GM12878 (cell line): ENCODE results near the gene DEGS2. TPM values are rescaled to one million over a fixed set of nuclear protein-coding genes. Genes with fewer than 3 reads are reported as not detected.

Experiments
- ATAC-seq: fragments of 200-7000 bp; cut with Tn5 transposase; 3 replicates; pipeline ENCODE4 v1.9.1; 2020; ENCODE audit warnings: mild to moderate bottlenecking, moderate library complexity
- BruUV-seq: library from RNA; stranded (reverse); fragments of 400-500 nt; replicated peaks from 2 replicates; lab custom pipeline; 2021; lab: Mats Ljungman, UMichigan
- CTCF ChIA-PET: fragments of 300-600 bp; sonication (Branson Sonifier 250); formaldehyde crosslinking; extraction: SDS; loops from one replicate; lab custom pipeline; 2021; ENCODE audit warnings: inconsistent platforms; lab: Yijun Ruan, JAX
- POLR2A ChIA-PET: fragments of 350-600 bp; formaldehyde crosslinking; extraction: SDS; loops from one replicate; lab custom pipeline; 2021; ENCODE audit warnings: inconsistent platforms; lab: Charles Lee
- RAD21 ChIA-PET: fragments of 300-600 bp; sonication (Branson Sonifier 250); formaldehyde crosslinking; loops from one replicate; lab custom pipeline; 2023; ENCODE audit warnings: antibody characterized with exemption; ENCODE audit not compliant: unreplicated experiment; lab: Charles Lee
- SMC1A ChIA-PET: fragments of 300-600 bp; sonication (Branson Sonifier 250); formaldehyde crosslinking; loops from one replicate; lab custom pipeline; 2023; ENCODE audit not compliant: unreplicated experiment, uncharacterized antibody; lab: Charles Lee
- DNase-seq: peaks from one replicate; pipeline ENCODE4 v3.0.0-alpha.2; 2011; ENCODE audit warnings: low read depth, low spot score
- FAIRE-seq: peaks from 3 replicates; lab custom pipeline; 2011; peaks lifted over from hg19 to GRCh38; lab: Jason Lieb, UNC
- H2AFZ ChIP-seq: 2 replicates; pipeline ENCODE4 v1.6.0; 2011; ENCODE audit warnings: low read depth, low read length, control low read depth; ENCODE audit not compliant: control insufficient read depth
- H3K27ac ChIP-seq: 2 replicates; pipeline ENCODE4 v1.5.1; 2011; ENCODE audit warnings: control low read depth; ENCODE audit not compliant: control insufficient read depth, insufficient read depth
- H3K27me3 ChIP-seq, 2 experiments: replicated peaks in 1 of 2; 2 replicates each; pipeline versions ENCODE4 v1.6.0 to v1.6.1; 2011; ENCODE audit warnings: low read length in 1 of 2; ENCODE audit not compliant: control insufficient read depth in 2 of 2, insufficient read depth in 2 of 2
- H3K36me3 ChIP-seq, 2 experiments: 2 replicates each; pipeline ENCODE4 v1.5.1; 2011; ENCODE audit warnings: low read length in 1 of 2; ENCODE audit not compliant: control insufficient read depth in 2 of 2, insufficient read depth in 2 of 2
- H3K4me1 ChIP-seq: 2 replicates; pipeline ENCODE4 v1.6.1; 2011; ENCODE audit warnings: mild to moderate bottlenecking, low read length, moderate library complexity, mixed read lengths; ENCODE audit not compliant: control insufficient read depth, insufficient read depth
- H3K4me2 ChIP-seq: 2 replicates; pipeline ENCODE4 v1.6.0; 2011; ENCODE audit warnings: control low read depth; ENCODE audit not compliant: control insufficient read depth, insufficient read depth
- H3K4me3 ChIP-seq: fragments of 200-600 bp; sonication (generic); 2 replicates; pipeline ENCODE4 v1.5.1; 2016
- H3K79me2 ChIP-seq: 2 replicates; pipeline ENCODE4 v1.6.0; 2011; ENCODE audit warnings: low read length; ENCODE audit not compliant: control insufficient read depth, insufficient read depth
- H3K9ac ChIP-seq: 2 replicates; pipeline ENCODE4 v1.8.0; 2011; ENCODE audit warnings: low read length, control low read depth, mixed read lengths; ENCODE audit not compliant: control insufficient read depth, insufficient read depth
- H3K9me3 ChIP-seq: replicated peaks from 3 replicates; pipeline ENCODE4 v1.5.1; 2011; ENCODE audit warnings: mild to moderate bottlenecking, low read length; ENCODE audit not compliant: control insufficient read depth, insufficient read depth
- H4K20me1 ChIP-seq: 2 replicates; pipeline ENCODE4 v1.6.0; 2011; ENCODE audit not compliant: control insufficient read depth, insufficient read depth
- POLR2A ChIP-seq: IDR thresholded peaks from 2 replicates; pipeline ENCODE4 v1.6.1; 2011; ENCODE audit warnings: low read depth, mild to moderate bottlenecking, low read length
- SREBF1 ChIP-seq: IDR thresholded peaks from 2 replicates; pipeline ENCODE4 v1.6.1; 2012; ENCODE audit warnings: mild to moderate bottlenecking, low read length
- TCF7 ChIP-seq: IDR thresholded peaks from 2 replicates; pipeline ENCODE4 v1.6.1; 2014; ENCODE audit warnings: antibody characterized with exemption, borderline replicate concordance
- WGBS: methylation state at CpG from one replicate; pipeline ENCODE4 v1.1.6; 2016; ENCODE audit warnings: low lambda C conversion rate; ENCODE audit not compliant: insufficient replicate concordance, insufficient coverage; ENCODE audit errors: missing lambda C conversion rate; 5-methylcytosine and 5-hydroxymethylcytosine counted together
- in situ Hi-C: fragments of 300-500 bp; cut with MboI; formaldehyde crosslinking; loops from 9 replicates; pipeline ENCODE4 v1.14.3; 2018; ENCODE audit warnings: mixed read lengths
- intact Hi-C: fragments of 100-400 bp; cut with micrococcal nuclease; formaldehyde crosslinking; loops from one replicate; pipeline ENCODE4 v1.14.2; 2022; ENCODE audit not compliant: unreplicated experiment
- polyA plus RNA-seq, 11 experiments: library from polyadenylated mRNA; depleted of rRNA in 4 of 11; unstranded in 6 of 11; stranded (reverse) in 5 of 11; fragments of >200 nt; fragmentation: Nextera tagmentation in 4 of 11; fragmentation: Illumina TruSeq in 1 of 11; extraction: Ambion mirVana in 4 of 11; extraction: Trizol in 1 of 11; gene quantifications; 1 replicate in 1 of 11; 2 replicates in 10 of 11; pipeline versions ENCODE4 v1.2.1 to v1.2.3, GENCODE V29; 2011 to 2016; ENCODE audit warnings: inconsistent platforms in 2 of 11, missing spikeins in 2 of 11, low read depth in 1 of 11
- total RNA-seq, 4 experiments: library from RNA; depleted of rRNA in 3 of 4; stranded (reverse); fragments of >200 nt in 3 of 4; fragmentation: Illumina TruSeq in 1 of 4; extraction: Trizol in 1 of 4; gene quantifications; 2 replicates each; pipeline versions ENCODE4 v1.2.1 to v1.2.3, GENCODE V29; 2013 to 2021
- TF ChIP-seq, protein P1 (sequence below): fragments of 450-650 bp; IDR thresholded peaks from 2 replicates; pipeline ENCODE4 v1.6.1; 2014; ENCODE audit warnings: mild to moderate bottlenecking

DEGS2 gene
- total and polyA plus RNA-seq, 10 of the 15 experiments (the other 5 are each of a cell fraction or from before 2014, with no cell fraction given), result 0.01 to 2.5 (median 0.45) TPM; not detected in 1

DNA sequence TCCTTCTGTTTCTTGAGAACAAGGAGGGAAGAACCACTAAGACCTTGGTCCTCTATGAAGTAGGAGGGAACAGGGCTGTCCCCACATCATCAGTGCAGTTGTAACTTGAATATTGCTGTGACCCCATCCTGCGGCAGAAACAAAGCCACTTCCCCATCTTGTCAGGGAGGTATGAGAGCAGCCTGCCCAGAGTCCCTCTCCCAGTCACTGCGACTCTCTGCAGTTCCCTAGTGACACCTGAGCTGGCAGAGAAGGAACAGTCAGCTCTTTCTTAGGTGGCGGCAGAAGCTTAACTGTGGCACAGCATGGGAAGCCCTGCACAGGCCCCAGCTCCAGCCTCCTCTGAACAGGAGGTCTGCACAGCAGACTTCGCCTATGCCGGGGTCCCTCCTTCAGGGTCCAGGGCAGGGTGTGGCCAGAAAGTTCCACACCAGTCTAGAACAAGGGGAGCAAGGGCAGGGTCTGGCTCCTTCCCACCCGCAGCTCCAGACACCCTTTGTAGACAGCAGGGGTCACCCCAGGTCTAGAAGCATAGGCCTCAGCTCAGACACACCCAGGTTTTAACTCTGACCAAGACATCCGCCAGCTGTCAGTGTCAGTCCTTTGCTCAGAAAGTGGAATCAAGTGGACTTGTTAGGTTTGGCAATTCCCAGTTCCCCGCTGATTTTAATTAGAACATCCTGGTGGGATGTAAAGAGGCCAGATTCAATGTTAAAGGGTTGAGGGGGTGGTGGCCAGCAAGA is 36.8 kb downstream of the DEGS2 start (continued):
- TF ChIP-seq, protein P1, sequence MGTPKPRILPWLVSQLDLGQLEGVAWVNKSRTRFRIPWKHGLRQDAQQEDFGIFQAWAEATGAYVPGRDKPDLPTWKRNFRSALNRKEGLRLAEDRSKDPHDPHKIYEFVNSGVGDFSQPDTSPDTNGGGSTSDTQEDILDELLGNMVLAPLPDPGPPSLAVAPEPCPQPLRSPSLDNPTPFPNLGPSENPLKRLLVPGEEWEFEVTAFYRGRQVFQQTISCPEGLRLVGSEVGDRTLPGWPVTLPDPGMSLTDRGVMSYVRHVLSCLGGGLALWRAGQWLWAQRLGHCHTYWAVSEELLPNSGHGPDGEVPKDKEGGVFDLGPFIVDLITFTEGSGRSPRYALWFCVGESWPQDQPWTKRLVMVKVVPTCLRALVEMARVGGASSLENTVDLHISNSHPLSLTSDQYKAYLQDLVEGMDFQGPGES, result no peak
- no peak for TF ChIP-seq TCF7
- TF ChIP-seq, all 136 proteins: peak for 1

DNA sequence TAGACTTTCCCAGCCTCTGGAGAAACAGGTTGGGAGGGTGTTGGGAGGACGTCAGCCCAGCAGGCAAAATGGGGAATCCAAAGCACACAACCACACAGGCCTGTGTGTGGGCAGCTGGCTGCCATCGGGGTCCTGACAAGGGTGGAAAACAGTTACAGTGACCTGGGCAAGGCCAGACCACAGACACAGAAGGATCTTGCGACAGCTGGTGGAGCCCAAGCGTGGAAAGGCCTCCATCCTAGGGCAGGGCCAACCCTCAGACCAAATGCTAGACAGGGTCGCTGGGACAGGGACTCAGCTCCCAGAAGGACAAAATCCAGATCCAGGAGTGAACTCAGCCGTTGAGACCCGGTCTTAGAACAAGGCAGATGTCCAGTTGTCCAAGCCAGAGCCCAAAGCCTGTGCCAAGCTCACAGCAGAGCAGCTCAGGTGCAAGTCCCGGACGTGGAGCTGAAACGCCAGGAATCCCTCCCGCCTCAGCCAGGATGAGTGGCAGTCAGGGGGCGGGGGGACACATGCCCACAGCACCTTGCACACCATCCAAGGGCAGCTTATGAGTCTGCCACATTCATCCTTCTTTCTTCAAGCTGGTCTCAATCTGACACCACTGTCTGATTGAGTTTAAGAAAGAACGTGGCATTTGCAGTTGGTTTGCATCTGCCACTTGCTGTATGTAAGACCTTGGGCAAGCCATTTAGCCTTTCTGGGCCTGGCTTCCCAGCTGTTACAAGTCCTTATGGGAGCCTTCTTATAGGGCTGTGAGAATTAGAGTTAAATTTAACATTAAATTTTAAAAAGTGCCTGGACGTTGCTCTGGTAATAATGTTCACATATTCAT is 37.6 kb downstream of the DEGS2 start:
- RAD21 ChIA-PET, result no interaction called here
- no peak overlapping the region for H3K27ac ChIP-seq
- no peak overlapping the region for H2AFZ ChIP-seq
- TF ChIP-seq SREBF1 (no peak), POLR2A (0 out of 2 replicates have a peak, but pooled peaks have one; percentile 27)
- FAIRE-seq (no peak), ATAC-seq (no peak), DNase-seq (no peak)
- intact Hi-C loops, result no loop called here
- CTCF ChIA-PET, result interaction anchor here (1.2 to 1.8 kb wide), 4 partner anchors 10 to 71 kb away, joined by 3 to 5 read pairs (median 4); no protein-coding TSS in a partner anchor
- no TSS peak for BruUV-seq
- SMC1A ChIA-PET, result no interaction called here
- no peaks in the 10 kb centered on the region for H3K4me1 ChIP-seq
- H3K27me3 ChIP-seq, result no peaks in the 10 kb centered on the region
- H3K4me3 ChIP-seq, result no peak overlapping the region
- H3K4me2 ChIP-seq, result no peak overlapping the region
- H3K79me2 ChIP-seq, result no peaks in the 10 kb centered on the region
- no peaks in the 10 kb centered on the region for H4K20me1 ChIP-seq
- POLR2A ChIA-PET, result no interaction called here
- H3K9me3 ChIP-seq, result no peaks in the 10 kb centered on the region
- no peak overlapping the region for H3K9ac ChIP-seq
- in situ Hi-C loops, result no loop called here
- WGBS, result 87% methylated on average over 14 of the region's 14 CpGs
- H3K36me3 ChIP-seq, result peaks cover 18 to 34% of the 10 kb centered on the region in 2 experiments; a peak in 3 of 4 replicates
